OCI-LY3 (cell line): ENCODE measurements around the gene KIF22.
"Not testable (repeated sequence)": the region's sequence is repeated elsewhere in the genome, so short reads cannot be mapped to it uniquely, and the experiment has no call there.

Source experiments
- H2AFZ ChIP-seq: fragments of 200-600, 300-600 bp; shearing (Covaris generic); 2 replicates; pipeline ENCODE4 v1.6.0; 2014; ENCODE audit warnings: antibody characterized with exemption, low read depth, low read length
- H3K27ac ChIP-seq: fragments of 200-600, 300-600 bp; sonication (generic); 2 replicates; pipeline ENCODE4 v1.5.1; 2014; ENCODE audit warnings: mild to moderate bottlenecking, low read length, moderate library complexity, mixed read lengths
- H3K27me3 ChIP-seq: fragments of 200-600, 300-600 bp; sonication (generic); 2 replicates; pipeline ENCODE4 v1.6.1; 2014; ENCODE audit warnings: low read depth, low read length, mixed read lengths
- H3K36me3 ChIP-seq: fragments of 200-600, 300-600 bp; sonication (generic); replicated peaks from 2 replicates; pipeline ENCODE3; 2014; ENCODE audit warnings: low read depth, low read length, mixed read lengths
- H3K4me1 ChIP-seq: fragments of 300-600, 200-600 bp; sonication (generic); 2 replicates; pipeline ENCODE4 v1.6.1; 2014; ENCODE audit warnings: low read length, mixed read lengths
- H3K4me2 ChIP-seq: fragments of 200-600, 300-600 bp; sonication (generic); 2 replicates; pipeline ENCODE4 v1.6.1; 2014; ENCODE audit warnings: low read length, mixed read lengths
- H3K4me3 ChIP-seq: fragments of 300-600, 200-600 bp; sonication (generic); 2 replicates; pipeline ENCODE4 v1.5.1; 2014; ENCODE audit warnings: antibody characterized with exemption, mild to moderate bottlenecking, low read length, moderate library complexity
- H3K79me2 ChIP-seq: fragments of 300-600, 200-600 bp; shearing (Covaris generic); 2 replicates; pipeline ENCODE4 v1.6.1; 2014; ENCODE audit warnings: mild to moderate bottlenecking, low read length, mixed read lengths
- H3K9ac ChIP-seq: fragments of 300-600, 200-600 bp; shearing (Covaris generic); 2 replicates; pipeline ENCODE4 v1.6.0; 2014; ENCODE audit warnings: mild to moderate bottlenecking, low read length, moderate library complexity
- H3K9me3 ChIP-seq: fragments of 200-600, 300-600 bp; shearing (Covaris generic); 2 replicates; pipeline ENCODE4 v1.6.1; 2014; ENCODE audit warnings: low read length, mixed read lengths; ENCODE audit not compliant: insufficient read depth
- H4K20me1 ChIP-seq: fragments of 200-600, 300-600 bp; sonication (generic); 2 replicates; pipeline ENCODE4 v1.6.1; 2016; ENCODE audit warnings: low read length, mixed read lengths; ENCODE audit not compliant: insufficient read depth
- CTCF ChIP-seq: fragments of 200-600, 300-600 bp; sonication (generic); IDR thresholded peaks from 2 replicates; pipeline ENCODE4 v1.5.1; 2014; ENCODE audit warnings: antibody characterized with exemption, low read length, low read depth
- EZH2phosphoT487 ChIP-seq: fragments of 200-600 bp; shearing (Covaris generic); IDR thresholded peaks from 2 replicates; pipeline ENCODE4 v1.6.1; 2018; ENCODE audit warnings: antibody characterized with exemption, mixed run types, low read depth

Gene KIF22

GRCh38 chr16:29784157-29784556, 6.4 kb upstream of the KIF22 start:
- H3K79me2 ChIP-seq = no peaks in the 10 kb centered on the region
- H3K4me2 ChIP-seq = no peak overlapping the region
- no peak overlapping the region for H3K9ac ChIP-seq
- no peaks in the 10 kb centered on the region for H4K20me1 ChIP-seq
- no peak overlapping the region for H3K27ac ChIP-seq
- no peaks in the 10 kb centered on the region for H3K4me1 ChIP-seq
- TF ChIP-seq EZH2phosphoT487 (no peak), CTCF (no peak)
- H3K27me3 ChIP-seq = peaks cover 6% of the 10 kb centered on the region; the same call in 1 of the 2 replicates
- no peaks in the 10 kb centered on the region for H3K36me3 ChIP-seq
- H3K9me3 ChIP-seq = no peaks in the 10 kb centered on the region
- H2AFZ ChIP-seq = no peak overlapping the region
- no peak overlapping the region for H3K4me3 ChIP-seq

- no peak overlapping the region for H3K27ac ChIP-seq
- H3K4me3 ChIP-seq = peak overlapping the region; percentile 70
- H3K9ac ChIP-seq = peak overlapping the region; percentile 47; the same call in 1 of the 2 replicates
These were observed 5.5 kb upstream of the KIF22 start for GRCh38 chr16:29784901-29785500.

DNA sequence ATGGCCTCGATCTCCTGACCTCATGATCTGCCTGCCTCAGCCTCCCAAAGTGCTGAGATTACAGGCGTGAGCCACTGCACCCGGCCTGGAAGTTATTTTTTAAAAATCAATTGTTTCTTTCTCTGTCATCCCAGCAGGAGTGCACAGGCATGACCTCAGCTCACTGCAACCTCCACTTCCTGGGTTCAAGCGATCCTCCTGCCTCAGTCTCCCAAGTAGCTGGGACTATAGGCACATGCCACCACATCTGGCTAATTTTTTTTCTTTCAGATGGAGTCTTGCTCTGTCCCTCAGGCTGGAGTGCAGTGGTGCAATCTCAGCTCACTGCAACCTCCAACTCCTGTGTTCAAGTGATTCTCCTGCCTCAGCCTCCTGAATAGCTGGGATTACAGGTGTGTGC, 3.4 kb upstream of the KIF22 start:
- not testable (repeated sequence) for H3K9ac ChIP-seq, H3K4me3 ChIP-seq, H4K20me1 ChIP-seq, H3K4me2 ChIP-seq, H3K27me3 ChIP-seq, H3K36me3 ChIP-seq, H3K4me1 ChIP-seq, H3K27ac ChIP-seq, H3K9me3 ChIP-seq, H2AFZ ChIP-seq
- peaks cover 23% of the 10 kb centered on the region for H3K79me2 ChIP-seq

More at GRCh38 chr16:29784901-29785500, 5.5 kb upstream of the KIF22 start:
- H3K9me3 ChIP-seq = no peaks in the 10 kb centered on the region
- H3K4me1 ChIP-seq = peaks cover 4% of the 10 kb centered on the region; the same call in 1 of the 2 replicates
- peak overlapping the region; percentile 71 for H3K4me2 ChIP-seq
- peaks cover 5% of the 10 kb centered on the region; the same call in 1 of the 2 replicates for H3K27me3 ChIP-seq
- H3K36me3 ChIP-seq = no peaks in the 10 kb centered on the region
- TF ChIP-seq CTCF = peak; percentile 52
- no peak for TF ChIP-seq EZH2phosphoT487
- H4K20me1 ChIP-seq = no peaks in the 10 kb centered on the region
- peaks cover 5% of the 10 kb centered on the region; the same call in 1 of the 2 replicates for H3K79me2 ChIP-seq
- H2AFZ ChIP-seq = peak overlapping the region; percentile 96

GRCh38 chr16:29789775-29790182, 772 bp upstream of the KIF22 start:
- Histone ChIP-seq H3K27me3 (no peaks in the 10 kb centered on the region), H3K9ac (peak overlapping the region; percentile 98), H3K4me3 (peak overlapping the region; percentile 94), H4K20me1 (0 out of 2 replicates have a peak, but pooled peaks cover 4% of the 10 kb centered on the region), H3K36me3 (peaks cover 18% of the 10 kb centered on the region), H3K27ac (peak overlapping the region; percentile 74), H3K79me2 (peaks cover 49% of the 10 kb centered on the region), H3K9me3 (no peaks in the 10 kb centered on the region), H2AFZ (peak overlapping the region; percentile 50; the same call in 1 of the 2 replicates), H3K4me2 (peak overlapping the region; percentile 76), H3K4me1 (peaks cover 13% of the 10 kb centered on the region)
- TF ChIP-seq EZH2phosphoT487 (no peak), CTCF (no peak)
